GM19372 (cell line): ENCODE data around the gene FKBP6.
"Not testable (repeated sequence)": the region's sequence is repeated elsewhere in the genome, so short reads cannot be mapped to it uniquely, and the experiment has no call there.

ENCODE experiments used
- ATAC-seq: cut with Tn5 transposase; IDR thresholded peaks from one replicate; pipeline ENCODE4 v1.9.1; 2021; ENCODE audit warnings: mild to moderate bottlenecking, low read depth, moderate library complexity; ENCODE audit not compliant: unreplicated experiment

The FKBP6 gene

DNA sequence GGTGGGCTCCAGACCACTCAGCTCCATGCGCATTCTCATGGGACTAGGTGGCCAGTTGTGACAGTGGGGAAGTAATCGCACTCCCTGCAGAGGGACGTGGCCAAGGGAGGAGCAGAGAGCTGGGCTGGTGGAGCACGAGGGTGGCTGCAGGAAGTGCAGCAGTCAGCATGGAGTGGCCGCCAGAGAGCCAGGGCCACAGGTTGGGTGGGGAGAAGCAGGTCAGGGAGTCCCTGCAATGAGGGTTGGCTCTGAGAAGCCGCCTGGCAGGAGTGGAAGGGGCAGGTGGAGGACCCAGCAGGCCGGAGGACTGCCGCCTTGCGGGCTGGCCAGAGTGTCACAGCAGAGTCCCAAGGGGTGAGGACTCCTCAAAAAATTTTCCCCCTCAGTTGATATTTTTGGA is 26.2 kb downstream of the FKBP6 start:
- ATAC-seq = no peak

DNA sequence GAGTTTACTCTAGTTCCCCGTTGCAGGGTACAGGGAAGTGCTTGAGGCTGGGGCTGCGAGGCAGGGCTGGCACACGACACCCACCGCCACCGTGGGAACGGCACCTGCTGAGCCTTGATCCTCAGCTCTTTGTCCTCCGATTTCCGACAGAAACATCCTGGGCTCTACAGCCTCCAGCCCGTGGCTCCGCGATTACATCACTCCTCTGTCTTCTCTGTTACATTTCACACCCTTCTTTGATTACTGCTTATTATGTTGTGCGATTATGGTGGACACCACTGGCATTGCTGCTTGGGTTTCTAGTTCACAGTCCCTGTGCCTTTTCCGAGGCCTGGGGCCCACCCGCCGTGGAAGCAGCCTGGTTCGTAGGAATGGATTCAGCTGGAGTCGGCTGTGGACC is 26.9 kb downstream of the FKBP6 start:
- no peak for ATAC-seq

DNA sequence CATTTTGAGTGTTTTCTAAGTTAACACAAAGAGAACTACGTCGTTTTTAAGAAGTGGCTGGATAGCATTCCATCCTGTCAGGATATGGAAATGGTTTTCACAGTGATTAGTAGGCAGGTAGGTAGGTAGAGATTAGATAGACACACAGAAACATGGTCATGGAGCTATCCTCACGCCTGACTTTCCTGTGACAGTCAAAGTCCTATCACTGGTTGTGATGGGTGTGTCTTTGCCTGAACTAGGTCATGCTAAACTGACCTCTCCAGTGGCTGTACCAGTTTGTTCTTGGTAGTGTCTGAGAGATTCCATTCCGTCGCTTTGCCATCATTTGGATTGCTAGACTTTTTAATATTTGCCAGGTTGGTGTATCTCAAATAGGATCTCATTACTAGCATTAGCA is 28.2 kb downstream of the FKBP6 start:
- ATAC-seq = no peak

DNA sequence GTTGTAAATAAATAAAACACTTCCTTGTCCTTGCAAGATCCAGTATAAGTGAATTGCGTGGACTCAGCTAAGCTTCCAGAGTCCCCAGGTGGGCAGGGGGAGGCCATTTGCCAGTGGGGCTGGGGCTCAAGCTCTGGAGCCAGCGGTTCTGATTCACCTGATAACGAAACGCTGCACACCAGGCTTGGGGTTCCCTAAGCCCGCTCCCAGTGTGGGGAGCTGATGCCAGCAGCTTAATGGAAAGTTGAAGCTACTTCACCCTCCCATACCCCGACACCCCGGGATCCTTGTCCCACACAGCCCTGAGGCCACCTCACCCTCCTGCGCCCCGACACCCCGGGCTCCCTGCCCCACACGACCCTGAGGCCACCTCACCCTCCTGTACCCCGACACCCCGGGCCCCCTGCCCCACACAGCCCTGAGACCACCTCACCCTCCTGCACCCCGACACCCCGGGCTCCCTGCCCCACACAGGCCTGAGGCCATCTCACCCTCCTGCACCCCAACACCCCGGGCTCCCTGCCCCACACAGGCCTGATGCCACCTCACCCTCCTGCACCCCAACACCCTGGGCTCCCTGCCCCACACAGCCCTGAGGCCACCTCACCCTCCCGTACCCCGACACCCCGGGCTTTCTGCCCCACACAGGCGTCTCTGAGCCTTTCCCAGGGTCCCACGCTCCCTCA is 30.8 kb downstream of the FKBP6 start:
- ATAC-seq = no peak

DNA sequence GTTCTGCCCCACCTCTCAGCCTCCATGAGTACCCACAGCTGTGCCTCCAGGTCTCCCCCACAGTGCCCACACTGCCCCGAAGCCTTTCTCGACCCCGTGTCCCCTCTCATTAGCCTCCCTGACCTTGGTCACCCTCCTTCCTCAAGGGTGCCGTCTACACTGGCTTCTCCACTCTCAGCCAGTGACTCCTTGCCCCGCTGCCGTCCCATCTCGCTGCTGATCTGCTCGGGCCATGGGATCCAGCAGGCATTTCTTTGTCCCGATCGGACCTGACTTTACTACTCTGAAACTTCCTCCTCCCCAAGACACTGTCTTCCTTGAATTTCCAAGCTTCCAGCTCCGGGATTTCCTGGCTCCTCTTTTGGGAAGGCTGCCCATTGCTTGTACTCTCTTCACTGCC is 31.3 kb downstream of the FKBP6 start:
- ATAC-seq = no peak

DNA sequence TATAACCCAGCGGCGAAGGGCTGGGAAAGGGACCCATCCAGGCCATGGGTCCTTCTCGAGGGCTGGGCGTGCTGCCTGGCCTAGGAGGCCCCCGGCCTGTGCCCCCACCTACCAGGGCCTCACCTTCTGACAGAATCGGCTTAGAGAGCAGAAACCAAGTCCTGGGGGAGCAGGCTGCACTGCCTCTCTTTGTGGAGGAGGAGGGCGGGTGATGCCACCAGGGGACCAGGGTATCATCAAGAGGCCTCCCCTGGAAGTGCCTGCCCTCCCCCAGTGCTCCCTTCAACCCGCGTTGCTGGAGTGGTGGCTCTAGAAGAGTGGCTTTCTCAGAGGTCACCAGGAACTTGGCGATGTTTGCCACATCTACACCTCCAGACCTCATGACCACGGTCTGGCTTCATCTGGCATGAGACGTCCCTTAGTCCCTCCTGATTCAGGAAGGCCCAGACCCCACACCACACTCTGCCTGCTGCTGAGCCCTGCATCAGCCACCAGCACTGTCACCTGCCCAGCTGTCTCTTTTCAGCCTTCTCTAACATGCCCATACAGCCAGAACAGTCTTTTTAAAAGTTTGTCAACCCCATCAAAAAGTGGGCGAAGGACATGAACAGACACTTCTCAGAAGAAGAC is 31.9 kb downstream of the FKBP6 start:
- no peak for ATAC-seq

DNA sequence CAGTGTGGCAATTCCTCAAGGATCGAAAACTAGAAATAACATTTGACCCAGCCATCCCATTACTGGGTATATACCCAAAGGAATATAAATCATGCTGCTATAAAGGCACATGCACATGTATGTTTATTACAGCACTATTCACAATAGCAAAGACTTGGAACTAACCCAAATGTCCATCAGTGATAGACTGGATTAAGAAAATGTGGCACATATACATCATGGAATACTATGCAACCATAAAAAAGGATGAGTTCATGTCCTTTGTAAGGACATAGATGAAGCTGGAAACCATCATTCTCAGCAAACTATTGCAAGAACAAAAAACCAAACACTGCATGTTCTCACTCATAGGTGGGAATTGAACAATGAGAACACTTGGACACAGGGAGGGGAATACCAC is 32.6 kb downstream of the FKBP6 start:
- not testable (repeated sequence) for ATAC-seq

DNA sequence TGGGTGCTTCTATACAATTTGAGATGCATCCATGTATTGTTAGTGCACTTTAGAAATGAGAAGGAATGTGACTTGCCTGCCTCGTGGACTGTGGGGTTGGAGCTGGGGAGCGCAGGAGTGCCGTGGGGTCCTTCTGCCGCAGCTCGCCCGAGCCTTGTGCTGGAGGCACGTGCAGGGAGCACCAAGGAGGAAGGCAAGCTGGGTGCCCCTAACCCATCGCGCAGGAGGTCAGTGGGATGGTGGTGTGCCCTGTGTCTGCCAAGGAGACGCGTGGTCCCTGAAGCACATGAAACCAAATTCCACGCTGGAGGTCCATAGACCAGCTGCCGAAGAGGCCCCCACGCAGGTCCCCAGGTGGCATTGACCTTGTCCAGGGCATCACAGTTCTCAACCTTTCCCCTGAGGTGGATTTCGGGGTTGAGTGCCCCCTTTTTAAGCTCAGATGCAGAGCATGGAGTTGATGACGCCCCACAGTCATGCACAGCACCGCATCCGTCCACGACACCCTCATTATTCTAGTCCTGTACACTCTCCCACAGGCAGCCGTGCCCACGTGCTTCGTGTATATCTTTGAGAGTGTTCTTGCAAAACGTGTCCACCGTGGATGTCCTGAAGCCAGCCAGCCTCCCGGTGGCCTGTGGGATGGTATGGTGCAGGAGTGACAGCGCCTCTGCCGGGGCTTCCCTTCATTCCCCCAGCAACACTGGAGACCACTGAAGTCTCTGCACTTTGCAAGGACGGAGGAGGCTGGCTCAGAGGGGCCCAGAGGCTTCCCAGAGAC is 35.5 kb downstream of the FKBP6 start:
- no peak for ATAC-seq

DNA sequence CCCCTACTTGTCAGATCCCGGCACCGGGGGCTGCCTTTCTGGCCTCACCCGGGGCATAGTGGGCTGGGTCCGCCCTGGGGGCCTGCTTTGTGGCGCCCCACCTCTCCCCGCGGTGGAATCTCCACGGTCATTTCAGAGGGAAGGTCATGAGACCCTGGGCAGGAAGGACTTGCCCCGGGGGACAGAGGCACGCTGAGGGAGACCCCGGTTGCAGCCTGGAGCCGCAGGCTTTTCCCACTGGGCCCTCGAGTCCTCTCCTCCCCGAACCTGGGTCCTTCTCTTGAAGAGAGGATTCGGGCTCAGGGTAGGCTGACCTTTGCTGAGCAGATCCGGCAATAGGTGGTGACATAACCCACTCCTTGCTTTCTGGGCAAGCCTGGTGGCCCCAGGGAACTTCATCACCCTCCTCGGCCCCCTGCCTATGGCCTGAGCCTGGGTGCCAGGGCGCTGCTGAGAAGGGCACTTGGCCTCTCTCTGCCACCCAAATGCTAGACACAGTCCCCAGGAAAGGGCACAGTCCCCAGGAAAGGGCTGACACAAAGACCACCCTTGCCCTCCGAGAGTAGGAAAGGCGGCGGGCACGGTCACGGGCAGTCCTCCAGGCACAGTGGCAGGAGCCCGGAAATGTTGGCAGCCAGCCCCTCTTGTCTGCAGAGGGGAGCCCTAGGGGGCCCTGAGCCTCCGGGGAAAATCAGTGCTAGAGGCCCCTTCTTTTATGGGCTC is 36.2 kb downstream of the FKBP6 start:
- no peak for ATAC-seq

DNA sequence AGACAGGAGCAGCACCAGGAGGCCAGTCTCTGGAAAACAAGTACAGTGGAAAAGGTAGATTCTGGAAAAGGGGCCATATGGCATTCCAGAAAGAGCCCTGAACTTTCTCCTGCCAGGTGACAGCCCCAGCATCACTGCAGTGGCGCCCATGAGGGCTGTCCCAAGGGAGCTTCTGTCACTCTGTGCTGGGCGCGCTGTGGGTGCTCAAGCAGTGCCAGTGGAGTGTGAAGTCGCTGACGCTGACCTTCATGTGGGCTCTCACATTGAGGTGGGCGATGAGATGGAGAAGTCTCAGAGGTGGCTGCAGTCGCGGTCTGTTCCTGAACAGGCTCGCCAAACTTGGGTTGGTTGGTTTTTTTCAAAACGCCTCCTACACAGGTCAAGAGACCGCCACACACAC is 38.2 kb downstream of the FKBP6 start:
- ATAC-seq = no peak

DNA sequence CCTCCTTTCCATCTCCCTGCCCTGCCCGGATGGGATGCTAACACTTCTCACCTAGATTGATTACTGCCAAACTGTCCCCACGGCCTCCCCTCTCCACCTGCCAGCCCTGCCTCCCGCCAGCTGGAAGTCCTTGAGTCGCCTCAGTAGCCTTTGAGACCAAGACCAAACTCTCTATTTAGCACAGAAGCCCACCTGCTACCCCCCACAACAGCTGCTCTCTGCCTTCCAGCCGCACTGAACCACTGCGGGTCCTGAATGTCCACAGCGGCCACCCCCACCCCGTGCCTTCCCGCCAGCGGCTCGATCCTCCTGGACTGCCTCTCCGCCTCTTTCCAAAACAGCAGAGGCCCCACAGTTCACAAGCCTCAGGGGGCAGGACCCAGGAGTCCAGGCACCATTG is 39.0 kb downstream of the FKBP6 start:
- ATAC-seq = no peak

DNA sequence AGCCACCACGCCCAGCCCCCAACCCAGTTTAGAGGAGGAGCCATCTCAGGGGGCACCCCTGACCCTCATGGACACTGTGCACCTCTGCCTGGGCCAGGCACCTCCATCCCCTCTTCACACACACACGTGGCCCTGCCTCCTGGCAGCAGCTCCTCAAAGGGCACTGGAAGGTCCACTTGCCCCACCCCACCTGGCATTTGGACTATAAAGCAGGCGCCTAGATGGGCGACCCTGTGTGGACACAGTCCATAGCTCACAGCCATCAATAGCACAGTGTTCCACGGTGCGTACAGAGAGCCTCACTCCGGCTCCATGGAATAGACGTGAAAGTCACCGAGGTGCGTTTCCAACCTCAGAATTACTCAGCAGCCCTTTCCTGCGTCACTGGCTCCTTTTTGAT is 41.0 kb downstream of the FKBP6 start:
- no peak for ATAC-seq

DNA sequence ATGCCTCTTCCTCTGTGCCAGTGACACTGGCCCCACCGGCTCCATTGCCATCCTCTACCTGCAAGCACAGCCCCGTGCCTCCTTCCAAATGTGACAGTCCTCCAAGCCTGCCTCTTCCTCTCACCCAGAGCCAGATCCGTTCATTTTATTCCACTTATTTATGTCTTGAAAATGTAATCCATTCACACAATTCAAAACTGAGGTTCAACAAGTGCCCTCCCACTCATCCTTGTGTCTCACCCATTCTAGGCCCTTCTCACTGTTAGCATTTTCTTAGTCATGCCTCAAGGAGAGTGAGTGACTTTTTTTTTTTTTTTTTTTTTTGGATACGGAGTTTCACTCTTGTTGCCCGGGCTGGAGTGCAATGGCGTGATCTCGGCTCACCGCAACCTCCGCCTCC is 41.7 kb downstream of the FKBP6 start:
- ATAC-seq = no peak

DNA sequence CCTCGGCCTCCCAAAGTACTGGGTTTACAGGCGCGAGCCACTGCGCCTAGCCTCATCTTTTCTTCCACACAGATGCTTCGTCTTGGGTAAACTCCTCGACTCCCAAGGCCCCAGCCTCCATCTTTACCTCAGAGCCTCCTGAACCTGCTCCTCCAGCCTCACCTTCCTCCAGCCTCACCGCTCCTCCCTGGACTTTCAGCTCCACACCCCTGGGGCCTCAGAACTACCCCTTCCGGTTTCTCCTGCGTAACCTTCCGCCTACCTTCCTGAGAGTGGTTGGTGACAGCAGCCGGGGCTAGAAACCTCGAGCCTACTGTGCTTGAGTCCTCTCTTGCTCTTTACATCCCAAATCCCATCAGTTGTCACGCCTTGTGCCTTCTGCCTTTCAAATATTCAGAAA is 45.8 kb downstream of the FKBP6 start:
- no peak for ATAC-seq

DNA sequence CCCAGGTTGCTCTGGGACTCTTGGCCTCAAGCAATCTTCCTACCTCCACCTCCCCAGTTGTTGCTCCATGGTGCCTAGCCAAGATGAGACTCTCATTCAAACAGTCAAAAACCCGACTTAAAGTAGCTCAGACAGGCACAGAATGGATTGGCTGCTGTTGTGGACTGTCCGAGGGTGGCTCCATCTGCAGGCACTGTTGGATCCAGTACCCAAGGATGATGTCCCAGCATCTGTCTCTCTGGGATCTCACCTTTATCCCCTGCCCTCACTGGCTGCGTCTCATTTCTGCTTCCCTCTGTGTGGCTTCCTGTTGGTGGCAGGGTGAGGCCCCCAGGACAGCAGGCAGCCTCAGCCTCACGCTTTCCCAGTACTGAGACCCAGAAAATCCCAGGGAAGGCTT is 48.3 kb downstream of the FKBP6 start:
- not testable (repeated sequence) for ATAC-seq

DNA sequence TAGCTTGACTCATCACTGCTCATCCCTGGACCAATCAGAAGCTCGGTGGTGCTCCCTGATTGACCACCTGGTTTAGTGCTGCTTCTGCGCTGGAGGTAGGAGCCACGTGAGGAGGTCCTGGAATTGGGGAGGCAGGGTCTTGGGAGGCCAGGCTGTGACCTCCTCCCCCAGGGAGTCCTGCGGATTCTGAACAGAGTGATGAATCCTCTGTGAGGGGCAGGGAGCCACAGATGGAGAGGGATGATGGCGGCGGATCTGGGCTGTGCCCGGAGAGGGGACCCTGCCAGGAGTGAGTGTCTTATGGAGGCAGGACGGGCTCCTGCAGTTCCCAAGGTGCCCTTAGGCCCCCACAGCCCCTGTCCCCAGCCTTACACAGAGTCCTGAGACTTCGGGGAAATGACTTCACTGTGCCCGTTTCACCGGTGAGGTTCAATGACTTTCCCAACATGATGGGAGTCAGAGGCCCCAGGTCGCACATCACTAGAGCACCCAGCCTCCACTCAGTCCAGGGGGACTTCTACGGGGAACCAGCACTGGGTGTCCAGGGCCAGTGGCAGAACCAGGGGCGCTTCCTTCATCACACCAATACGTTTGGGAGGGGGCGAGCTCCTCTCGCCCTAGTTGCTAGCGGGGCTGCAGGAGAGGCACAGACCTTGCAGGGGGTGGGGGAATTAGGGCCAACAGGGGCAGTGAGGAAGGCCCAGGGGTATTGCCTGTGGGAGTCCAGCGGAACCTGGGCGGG is 48.9 kb downstream of the FKBP6 start:
- no peak for ATAC-seq

DNA sequence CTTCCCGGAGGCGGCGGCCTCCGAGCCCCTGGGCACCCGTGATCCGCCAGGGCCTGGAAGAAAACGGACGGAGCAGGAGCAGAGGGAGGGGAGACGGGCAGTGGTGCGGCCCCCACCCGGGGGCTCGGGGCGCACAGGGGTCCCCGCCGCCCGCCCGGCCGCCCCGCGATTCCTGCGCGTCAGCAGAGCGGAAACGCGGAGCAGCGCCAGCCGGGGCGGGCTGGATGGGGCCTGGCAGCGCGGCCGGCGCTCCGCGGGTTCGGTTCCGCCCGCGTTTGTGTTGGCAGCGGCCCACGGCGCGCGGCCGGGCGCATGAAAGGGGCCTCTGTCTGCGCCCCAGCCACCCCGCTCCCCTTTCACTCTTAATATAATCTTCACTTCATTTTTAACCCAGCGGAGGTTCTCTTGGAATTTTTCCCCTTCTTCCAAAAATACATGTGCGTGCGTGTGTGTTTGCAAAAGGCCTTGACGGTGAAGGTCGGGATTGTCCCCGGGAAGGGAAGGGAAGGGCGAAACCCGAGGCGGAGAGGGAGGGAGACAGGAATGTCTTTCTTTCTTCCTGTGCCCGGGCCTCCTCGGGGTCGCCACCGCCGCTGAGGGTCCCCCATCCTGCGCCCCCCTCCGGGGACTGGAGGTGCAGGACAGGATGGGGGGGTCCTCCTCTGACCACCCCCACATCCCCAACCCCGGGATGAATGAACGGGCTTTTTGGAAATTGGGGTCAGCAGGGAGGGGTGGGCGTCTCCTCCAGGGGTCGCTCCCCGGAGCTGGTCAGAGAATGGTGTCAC is 49.6 kb downstream of the FKBP6 start:
- ATAC-seq = not testable (repeated sequence)

DNA sequence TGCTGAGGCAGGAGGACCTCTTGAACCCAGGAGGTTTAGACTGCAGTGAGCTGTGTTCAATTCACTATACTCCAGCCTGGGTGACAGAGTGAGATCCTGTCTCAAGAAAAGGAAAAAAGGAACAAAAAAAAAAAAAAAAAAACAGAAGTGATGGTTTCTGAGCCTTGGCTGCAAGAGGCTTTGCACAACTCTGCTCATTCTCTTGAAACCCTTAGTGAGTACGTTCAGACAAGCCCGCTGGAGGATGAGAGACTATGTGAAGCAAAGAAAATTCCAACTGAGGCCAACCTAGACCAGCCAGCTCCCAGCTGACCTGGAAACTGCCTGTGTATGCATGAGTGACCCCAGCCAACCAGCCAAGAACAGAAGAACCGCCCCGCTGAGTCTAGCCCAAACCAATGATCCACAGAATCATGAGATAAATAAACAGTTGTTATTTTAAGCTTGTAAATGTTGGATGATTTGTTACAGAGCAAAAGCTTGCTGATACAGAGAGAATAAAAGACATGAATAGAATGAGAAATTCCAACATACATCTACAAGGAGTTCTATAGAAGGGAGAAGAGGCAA is 55.1 kb downstream of the FKBP6 start:
- no peak for ATAC-seq

DNA sequence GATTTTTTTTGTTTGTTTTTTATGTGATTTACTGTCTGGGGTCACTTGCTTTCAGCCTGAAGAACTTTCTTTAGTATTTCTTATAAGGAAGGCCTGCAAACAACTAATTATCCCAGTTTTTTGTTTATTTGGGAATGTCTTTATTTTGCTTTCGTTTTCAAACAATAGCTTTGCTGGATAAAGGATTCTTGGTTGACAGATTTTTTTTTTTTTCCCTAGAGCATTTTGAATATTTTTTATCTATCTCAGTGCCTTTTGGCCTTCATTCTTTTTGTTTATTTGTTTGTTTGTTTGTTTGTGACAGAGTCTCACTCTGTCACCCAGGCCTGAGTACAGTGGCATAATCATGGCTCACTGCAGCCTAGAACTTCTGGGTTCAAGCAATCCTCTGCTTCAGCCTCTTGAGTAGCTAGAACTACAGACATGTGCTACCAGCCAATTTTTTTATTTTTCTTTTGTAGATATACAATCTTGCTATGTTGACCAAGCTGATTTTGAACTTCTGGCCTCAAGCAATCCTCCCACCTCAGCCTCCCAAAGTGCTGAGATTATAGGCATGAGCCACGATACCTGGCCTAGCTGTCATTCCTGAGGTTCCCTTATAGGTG is 59.4 kb downstream of the FKBP6 start:
- no peak for ATAC-seq
